H1 (cell line): Measurements from ENCODE around the gene TACC2. TPM values are rescaled to one million over a fixed set of nuclear protein-coding genes. Genes with fewer than 3 reads are reported as not detected.

Experiments
- E2F6 ChIP-seq: IDR thresholded peaks from 2 replicates; pipeline ENCODE4 v1.6.1; 2012; ENCODE audit warnings: inconsistent platforms
- JUND ChIP-seq: IDR thresholded peaks from 2 replicates; pipeline ENCODE4 v1.6.1; 2011; ENCODE audit warnings: mild to moderate bottlenecking, improper control_type of control experiment, low read length
- SUZ12 ChIP-seq: fragments of 200-600 bp; sonication (generic); IDR thresholded peaks from 2 replicates; pipeline ENCODE4 v1.6.1; 2012; ENCODE audit warnings: mild to moderate bottlenecking, inconsistent platforms, low read length, moderate library complexity, mixed read lengths
- YY1 ChIP-seq: IDR thresholded peaks from 2 replicates; pipeline ENCODE4 v1.6.1; 2011; ENCODE audit warnings: low read depth, mild to moderate bottlenecking, low read length
- polyA plus RNA-seq, 7 experiments: library from polyadenylated mRNA; depleted of rRNA in 3 of 7; stranded (reverse) in 5 of 7; unstranded in 2 of 7; fragments of >200 nt in 5 of 7; fragments of 200-250 nt in 2 of 7; gene quantifications; 1 replicate in 5 of 7; 2 replicates in 1 of 7; 4 replicates in 1 of 7; pipeline versions ENCODE4 v1.2.1 to v1.2.3, GENCODE V29; 2011 to 2013; ENCODE audit warnings: missing spikeins in 2 of 7, mixed read lengths in 2 of 7
- total RNA-seq: library from RNA; stranded (reverse); fragmentation: NEBNext Ultra II Directional; extraction: Animal tissue kit (Norgen Biotek cat#: 25700); gene quantifications from 2 replicates; pipeline ENCODE4 v1.2.1, GENCODE V29; 2021

TACC2 gene
- total and polyA plus RNA-seq, 2 of the 8 experiments (the other 6 are each of a cell fraction or from before 2014, with no cell fraction given), result 21.2 to 46.6 TPM

GRCh38 chr10:121959671-121960070 lies 29.3 kb upstream of the TACC2 start (continued):
- no peak for TF ChIP-seq JUND
- no peak for TF ChIP-seq YY1
- no peak for TF ChIP-seq SUZ12
- TF ChIP-seq E2F6, result no peak
